SU-DHL-6 (cell line): ENCODE results near the gene CISD3.

Experiments
- CTCF ChIP-seq: fragments of 200-600 bp; sonication (generic); IDR thresholded peaks from one replicate; pipeline ENCODE4 v1.5.1; 2017; ENCODE audit warnings: antibody characterized with exemption, mild to moderate bottlenecking, low read length, moderate library complexity; ENCODE audit not compliant: insufficient read depth, poor library complexity, severe bottlenecking
- EZH2phosphoT487 ChIP-seq: fragments of 200-600 bp; sonication (generic), shearing (Covaris generic); conservative IDR thresholded peaks from 2 replicates; pipeline ENCODE4 v1.6.1; 2018; ENCODE audit warnings: mild to moderate bottlenecking, antibody characterized with exemption, low read length, moderate library complexity, mixed read lengths

DNA sequence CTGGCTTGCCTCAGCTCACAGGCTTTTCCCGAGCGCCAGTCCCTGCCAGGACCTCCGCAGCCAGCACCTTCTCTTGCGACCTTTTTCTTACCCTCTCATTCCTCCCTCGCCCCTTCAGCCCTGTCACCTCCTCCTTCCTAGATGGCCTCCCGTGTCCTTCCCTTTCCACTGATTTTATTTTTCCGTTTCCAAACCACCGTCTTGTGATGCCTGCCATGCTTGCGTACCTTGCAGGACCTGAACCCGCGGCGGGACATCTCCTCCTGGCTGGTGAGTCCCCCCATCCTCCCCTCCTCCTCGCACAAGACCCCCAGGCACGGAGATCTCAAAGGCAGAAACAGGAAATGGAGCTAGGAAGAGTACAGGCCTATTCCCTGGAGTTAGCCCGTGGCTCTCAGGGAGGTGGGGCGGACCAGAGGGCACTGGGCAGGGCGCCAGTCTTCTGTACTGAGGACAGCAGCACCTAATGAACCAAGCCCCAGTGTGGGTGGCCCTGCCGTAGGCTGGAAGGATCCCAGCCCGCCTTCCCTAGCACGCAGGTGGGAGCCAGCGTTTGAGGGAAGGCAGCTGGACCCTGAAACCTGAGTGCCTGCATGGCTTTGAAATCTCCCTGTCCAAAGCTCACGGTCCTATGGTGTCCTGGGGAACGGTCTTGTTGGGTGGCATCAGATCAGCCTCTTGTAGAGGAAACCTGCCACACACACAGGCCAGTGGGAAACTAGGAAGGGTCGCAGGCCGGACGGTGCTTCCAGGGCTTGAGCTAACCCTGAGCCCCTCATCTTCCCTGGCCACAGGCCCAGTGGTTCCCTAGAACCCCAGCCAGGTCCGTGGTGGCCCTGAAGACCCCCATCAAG, 612 bp downstream of the CISD3 start:
- TF ChIP-seq CTCF (no peak), EZH2phosphoT487 (no peak)
